HL-60 (cell line): ENCODE measurements around the gene ANKUB1.
A peak's percentile ranks its signal among the peaks of the same experiment; 100 is the strongest.

Experiments
- DNase-seq, 2 experiments: peaks; one replicate each; pipeline ENCODE4 v3.0.0-alpha.2; 2010 to 2020; ENCODE audit warnings: low read depth in 1 of 2, low spot score in 1 of 2
- H3K27ac ChIP-seq: fragments of 250-450 bp; sonication (Bioruptor Pico); replicated peaks from 2 replicates; pipeline ENCODE4 v1.5.1; 2020; ENCODE audit warnings: mild to moderate bottlenecking, moderate library complexity
- H3K27me3 ChIP-seq: fragments of 250-450 bp; sonication (Bioruptor Pico); 2 replicates; pipeline ENCODE4 v1.5.1; 2021; ENCODE audit warnings: mild to moderate bottlenecking, moderate library complexity; ENCODE audit not compliant: insufficient read depth, poor library complexity, severe bottlenecking
- H3K4me3 ChIP-seq: replicated peaks from 2 replicates; pipeline ENCODE4 v1.5.1; 2011; ENCODE audit warnings: mild to moderate bottlenecking, control low read depth, low read length; ENCODE audit not compliant: insufficient read depth
- GABPA ChIP-seq: IDR thresholded peaks from 2 replicates; pipeline ENCODE4 v1.6.1; 2012; ENCODE audit warnings: low read depth
- POLR2AphosphoS5 ChIP-seq: IDR thresholded peaks from 2 replicates; pipeline ENCODE4 v1.6.1; 2012; ENCODE audit warnings: low read depth
- SPI1 ChIP-seq: IDR thresholded peaks from 2 replicates; pipeline ENCODE4 v1.6.1; 2012; ENCODE audit warnings: low read depth, mild to moderate bottlenecking, borderline replicate concordance
- TF ChIP-seq, protein P1 (sequence below): IDR thresholded peaks from one replicate; pipeline ENCODE4 v1.5.1; 2011; ENCODE audit warnings: low read length, control low read depth, inconsistent platforms; ENCODE audit not compliant: insufficient read depth
- TF ChIP-seq, protein P2 (sequence below): IDR thresholded peaks from 2 replicates; pipeline ENCODE4 v1.6.1; 2012; ENCODE audit warnings: low read depth; ENCODE audit not compliant: insufficient replicate concordance

ANKUB1 gene

DNA sequence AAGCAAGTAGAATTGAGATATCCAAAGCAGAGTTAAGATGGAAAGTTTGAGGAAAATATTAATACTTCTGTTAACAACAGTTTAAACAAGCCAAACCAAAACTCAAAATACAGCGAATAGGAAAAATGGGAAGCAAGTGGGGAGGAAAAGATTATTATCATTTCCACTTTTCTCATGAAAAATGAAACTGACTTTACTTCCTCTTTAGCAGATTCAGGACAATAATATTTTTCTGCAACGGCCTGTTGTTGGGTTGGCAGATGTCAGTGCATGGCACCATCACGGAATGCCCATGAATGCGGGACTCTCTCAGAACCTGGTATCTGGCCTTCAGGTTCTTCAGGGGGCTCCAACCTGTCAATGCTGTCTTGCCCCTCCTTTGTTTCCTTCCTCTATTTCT is 11.1 kb downstream of the ANKUB1 start:
- H3K27ac ChIP-seq: peak overlapping the region; percentile 87
- no peak overlapping the region for H3K4me3 ChIP-seq
- TF ChIP-seq SPI1: peak; percentile 14; the same call in 1 of the 2 replicates
- no peak for TF ChIP-seq GABPA
- peak in 1 of 2 experiments; percentile 62 for DNase-seq
- H3K27me3 ChIP-seq: no peaks in the 10 kb centered on the region

DNA sequence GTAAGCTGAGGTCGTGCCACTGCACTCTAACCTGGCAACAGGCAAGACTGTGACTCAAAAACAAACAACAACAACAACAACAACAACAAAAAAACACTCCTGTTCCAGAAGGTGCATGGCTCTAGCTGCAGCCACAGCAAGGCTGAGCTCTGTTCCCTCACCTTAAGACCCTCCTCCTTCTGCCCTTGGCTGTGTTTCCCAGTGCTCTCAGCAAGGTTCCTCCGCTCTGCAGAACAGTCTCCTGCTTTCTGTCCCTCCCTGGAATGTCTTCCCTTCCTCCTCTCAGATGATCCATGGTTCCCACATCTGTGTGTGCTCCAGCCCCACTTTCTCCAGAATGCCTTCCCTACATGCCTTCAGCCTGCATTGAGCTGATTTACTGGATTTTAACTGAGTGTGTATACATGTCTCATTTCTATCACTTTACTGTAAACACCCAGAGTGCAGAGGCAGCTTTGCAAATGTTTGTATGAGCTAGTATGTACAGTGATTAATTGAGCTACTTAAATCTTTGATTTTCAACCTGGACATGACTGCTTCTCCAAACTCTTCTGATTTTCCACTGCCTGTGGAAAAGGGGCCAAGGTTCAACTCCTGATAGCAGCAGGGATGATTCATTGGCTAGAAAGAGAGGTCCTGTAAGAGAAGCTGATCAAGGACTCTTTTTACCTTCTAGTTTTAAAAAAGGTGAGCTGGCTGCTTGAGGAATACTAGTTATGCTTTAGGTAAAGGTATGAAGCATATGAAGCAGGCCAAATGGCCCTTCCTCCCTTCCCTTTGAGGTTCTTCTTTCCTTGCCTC is 14.7 kb downstream of the ANKUB1 start:
- Histone ChIP-seq H3K27me3 (no peaks in the 10 kb centered on the region), H3K27ac (no peak overlapping the region), H3K4me3 (no peak overlapping the region)
- no peak for DNase-seq
- TF ChIP-seq GABPA (no peak), SPI1 (no peak), POLR2AphosphoS5 (no peak)
- TF ChIP-seq, protein P1, sequence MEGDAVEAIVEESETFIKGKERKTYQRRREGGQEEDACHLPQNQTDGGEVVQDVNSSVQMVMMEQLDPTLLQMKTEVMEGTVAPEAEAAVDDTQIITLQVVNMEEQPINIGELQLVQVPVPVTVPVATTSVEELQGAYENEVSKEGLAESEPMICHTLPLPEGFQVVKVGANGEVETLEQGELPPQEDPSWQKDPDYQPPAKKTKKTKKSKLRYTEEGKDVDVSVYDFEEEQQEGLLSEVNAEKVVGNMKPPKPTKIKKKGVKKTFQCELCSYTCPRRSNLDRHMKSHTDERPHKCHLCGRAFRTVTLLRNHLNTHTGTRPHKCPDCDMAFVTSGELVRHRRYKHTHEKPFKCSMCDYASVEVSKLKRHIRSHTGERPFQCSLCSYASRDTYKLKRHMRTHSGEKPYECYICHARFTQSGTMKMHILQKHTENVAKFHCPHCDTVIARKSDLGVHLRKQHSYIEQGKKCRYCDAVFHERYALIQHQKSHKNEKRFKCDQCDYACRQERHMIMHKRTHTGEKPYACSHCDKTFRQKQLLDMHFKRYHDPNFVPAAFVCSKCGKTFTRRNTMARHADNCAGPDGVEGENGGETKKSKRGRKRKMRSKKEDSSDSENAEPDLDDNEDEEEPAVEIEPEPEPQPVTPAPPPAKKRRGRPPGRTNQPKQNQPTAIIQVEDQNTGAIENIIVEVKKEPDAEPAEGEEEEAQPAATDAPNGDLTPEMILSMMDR: no peak
- TF ChIP-seq, protein P2, sequence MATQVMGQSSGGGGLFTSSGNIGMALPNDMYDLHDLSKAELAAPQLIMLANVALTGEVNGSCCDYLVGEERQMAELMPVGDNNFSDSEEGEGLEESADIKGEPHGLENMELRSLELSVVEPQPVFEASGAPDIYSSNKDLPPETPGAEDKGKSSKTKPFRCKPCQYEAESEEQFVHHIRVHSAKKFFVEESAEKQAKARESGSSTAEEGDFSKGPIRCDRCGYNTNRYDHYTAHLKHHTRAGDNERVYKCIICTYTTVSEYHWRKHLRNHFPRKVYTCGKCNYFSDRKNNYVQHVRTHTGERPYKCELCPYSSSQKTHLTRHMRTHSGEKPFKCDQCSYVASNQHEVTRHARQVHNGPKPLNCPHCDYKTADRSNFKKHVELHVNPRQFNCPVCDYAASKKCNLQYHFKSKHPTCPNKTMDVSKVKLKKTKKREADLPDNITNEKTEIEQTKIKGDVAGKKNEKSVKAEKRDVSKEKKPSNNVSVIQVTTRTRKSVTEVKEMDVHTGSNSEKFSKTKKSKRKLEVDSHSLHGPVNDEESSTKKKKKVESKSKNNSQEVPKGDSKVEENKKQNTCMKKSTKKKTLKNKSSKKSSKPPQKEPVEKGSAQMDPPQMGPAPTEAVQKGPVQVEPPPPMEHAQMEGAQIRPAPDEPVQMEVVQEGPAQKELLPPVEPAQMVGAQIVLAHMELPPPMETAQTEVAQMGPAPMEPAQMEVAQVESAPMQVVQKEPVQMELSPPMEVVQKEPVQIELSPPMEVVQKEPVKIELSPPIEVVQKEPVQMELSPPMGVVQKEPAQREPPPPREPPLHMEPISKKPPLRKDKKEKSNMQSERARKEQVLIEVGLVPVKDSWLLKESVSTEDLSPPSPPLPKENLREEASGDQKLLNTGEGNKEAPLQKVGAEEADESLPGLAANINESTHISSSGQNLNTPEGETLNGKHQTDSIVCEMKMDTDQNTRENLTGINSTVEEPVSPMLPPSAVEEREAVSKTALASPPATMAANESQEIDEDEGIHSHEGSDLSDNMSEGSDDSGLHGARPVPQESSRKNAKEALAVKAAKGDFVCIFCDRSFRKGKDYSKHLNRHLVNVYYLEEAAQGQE: no peak

DNA sequence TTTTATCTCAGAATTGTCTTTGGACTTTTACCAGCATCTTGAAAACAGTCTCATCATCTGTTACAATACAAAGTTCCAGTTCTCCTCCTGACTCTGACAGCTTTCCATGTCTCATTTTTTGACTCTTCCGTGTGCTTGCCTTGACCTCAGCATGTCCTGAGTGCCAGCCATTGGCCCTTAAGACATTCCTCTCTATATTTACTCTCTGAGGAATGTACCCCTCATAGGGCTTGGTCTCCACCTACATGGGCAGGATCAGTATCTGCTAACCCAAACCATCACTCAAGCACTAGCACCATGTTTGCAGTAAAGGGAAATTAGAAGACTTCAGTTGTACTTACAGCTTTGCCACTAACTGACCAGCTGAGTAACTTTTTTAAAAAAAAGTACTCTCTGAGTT is 16.2 kb downstream of the ANKUB1 start:
- DNase-seq: no peak

More for the DNA sequence above, 16.2 kb downstream of the ANKUB1 start:
- Histone ChIP-seq H3K27me3 (no peaks in the 10 kb centered on the region), H3K4me3 (no peak overlapping the region), H3K27ac (no peak overlapping the region)
- TF ChIP-seq, protein P2: no peak
- no peak for TF ChIP-seq POLR2AphosphoS5
- TF ChIP-seq SPI1: no peak
- TF ChIP-seq GABPA: no peak
- TF ChIP-seq, protein P1: no peak
